ENCODE measurements around the gene ABCC11.

The ABCC11 gene

GRCh38 chr16:48282636-48283263 lies 35.4 kb upstream of the ABCC11 start:
- Histone ChIP-seq H4K8ac (ENCODE audit: low read length) (no peak overlapping the region), H2AK5ac (ENCODE audit: low read length, severe bottlenecking) (no peak overlapping the region), H2AFZ (ENCODE audit: low read depth, low read length) (no peak overlapping the region), H3K4me2 (ENCODE audit: low read length, poor library complexity, severe bottlenecking) (no peak overlapping the region), H2BK120ac (ENCODE audit: low read depth, low read length) (no peak overlapping the region), H2BK12ac (ENCODE audit: low read length in 2 of 2) (no peak overlapping the region), H3K4ac (ENCODE audit: low read depth in 1 of 2, low read length in 2 of 2) (no peak overlapping the region), H3K79me1 (replicated peaks; ENCODE audit: low read length, poor library complexity, severe bottlenecking) (peaks cover 21% of the 10 kb centered on the region), H4K91ac (ENCODE audit: low read length) (no peak overlapping the region), H3K18ac (ENCODE audit: low read depth in 1 of 2, low read length in 2 of 2) (no peak overlapping the region), H3K36me3 (ENCODE audit: control insufficient read depth in 1 of 2, insufficient read depth in 2 of 2, low read depth in 1 of 2, low read length in 2 of 2) (peaks cover 10 to 70% of the 10 kb centered on the region in 2 experiments), H3K27ac (ENCODE audit: low read length, poor library complexity, severe bottlenecking) (no peak overlapping the region), H3K4me1 (ENCODE audit: control insufficient read depth, insufficient read depth, low read depth, low read length) (no peaks in the 10 kb centered on the region), H2BK15ac (ENCODE audit: low read depth, poor library complexity, severe bottlenecking) (no peak overlapping the region), H3K23ac (ENCODE audit: low read length in 2 of 2) (no peak overlapping the region), H3K14ac (ENCODE audit: low read length in 2 of 2) (no peak overlapping the region), H2BK5ac (ENCODE audit: low read depth, low read length, poor library complexity, severe bottlenecking) (no peak overlapping the region), H3K9ac (ENCODE audit: low read length) (no peak overlapping the region), H3K4me3 (ENCODE audit: insufficient read depth in 1 of 2, low read depth in 1 of 2, low read length in 2 of 2) (no peak overlapping the region), H3K27me3 (ENCODE audit: control insufficient read depth in 1 of 2, insufficient read depth in 1 of 2, low read length in 2 of 2) (no peaks in the 10 kb centered on the region), H3K9me3 (ENCODE audit: control insufficient read depth, low read length) (peaks cover 15% of the 10 kb centered on the region)
- DNase-seq = no peak
- 95% methylated on average over 1 of the region's 2 CpGs for WGBS

GRCh38 chr16:48280546-48280945 lies 33.2 kb upstream of the ABCC11 start:
- Histone ChIP-seq H2BK12ac (ENCODE audit: low read length in 2 of 2) (no peak overlapping the region), H3K4me2 (ENCODE audit: low read length, poor library complexity, severe bottlenecking) (no peak overlapping the region), H3K4ac (ENCODE audit: low read depth in 1 of 2, low read length in 2 of 2) (no peak overlapping the region), H3K4me3 (ENCODE audit: insufficient read depth in 1 of 2, low read depth in 1 of 2, low read length in 2 of 2) (no peak overlapping the region), H2BK120ac (ENCODE audit: low read depth, low read length) (no peak overlapping the region), H3K36me3 (ENCODE audit: control insufficient read depth in 1 of 2, insufficient read depth in 2 of 2, low read depth in 1 of 2, low read length in 2 of 2) (peaks cover 0 to 62% of the 10 kb centered on the region in 2 experiments), H4K8ac (ENCODE audit: low read length) (no peak overlapping the region), H4K91ac (ENCODE audit: low read length) (no peak overlapping the region), H3K9ac (ENCODE audit: low read length) (no peak overlapping the region), H2BK15ac (ENCODE audit: low read depth, poor library complexity, severe bottlenecking) (no peak overlapping the region), H2AFZ (ENCODE audit: low read depth, low read length) (no peak overlapping the region), H3K23ac (ENCODE audit: low read length in 2 of 2) (no peak overlapping the region), H3K14ac (ENCODE audit: low read length in 2 of 2) (no peak overlapping the region), H3K79me1 (replicated peaks; ENCODE audit: low read length, poor library complexity, severe bottlenecking) (peaks cover 17% of the 10 kb centered on the region), H3K9me3 (ENCODE audit: control insufficient read depth, low read length) (no peaks in the 10 kb centered on the region), H2AK5ac (ENCODE audit: low read length, severe bottlenecking) (no peak overlapping the region), H3K27me3 (ENCODE audit: control insufficient read depth in 1 of 2, insufficient read depth in 1 of 2, low read length in 2 of 2) (no peaks in the 10 kb centered on the region), H3K18ac (ENCODE audit: low read depth in 1 of 2, low read length in 2 of 2) (no peak overlapping the region), H3K4me1 (ENCODE audit: control insufficient read depth, insufficient read depth, low read depth, low read length) (no peaks in the 10 kb centered on the region), H3K27ac (ENCODE audit: low read length, poor library complexity, severe bottlenecking) (no peak overlapping the region), H2BK5ac (ENCODE audit: low read depth, low read length, poor library complexity, severe bottlenecking) (no peak overlapping the region)
- DNase-seq = no peak
- 100% methylated on average over 2 of the region's 2 CpGs for WGBS

- Histone ChIP-seq H3K36me3 (ENCODE audit: control insufficient read depth in 1 of 2, insufficient read depth in 2 of 2, low read depth in 1 of 2, low read length in 2 of 2) (peaks cover 0 to 62% of the 10 kb centered on the region in 2 experiments), H3K27ac (ENCODE audit: low read length, poor library complexity, severe bottlenecking) (no peak overlapping the region), H4K91ac (ENCODE audit: low read length) (no peak overlapping the region), H3K4me3 (ENCODE audit: insufficient read depth in 1 of 2, low read depth in 1 of 2, low read length in 2 of 2) (no peak overlapping the region), H3K18ac (ENCODE audit: low read depth in 1 of 2, low read length in 2 of 2) (no peak overlapping the region), H2BK15ac (ENCODE audit: low read depth, poor library complexity, severe bottlenecking) (no peak overlapping the region), H2AK5ac (ENCODE audit: low read length, severe bottlenecking) (no peak overlapping the region), H2BK12ac (ENCODE audit: low read length in 2 of 2) (peak overlapping the region in 1 of 2 experiments; percentile 18), H3K23ac (ENCODE audit: low read length in 2 of 2) (no peak overlapping the region), H3K4me2 (ENCODE audit: low read length, poor library complexity, severe bottlenecking) (no peak overlapping the region), H3K4me1 (ENCODE audit: control insufficient read depth, insufficient read depth, low read depth, low read length) (no peaks in the 10 kb centered on the region), H4K8ac (ENCODE audit: low read length) (no peak overlapping the region), H3K9me3 (ENCODE audit: control insufficient read depth, low read length) (no peaks in the 10 kb centered on the region), H3K79me1 (replicated peaks; ENCODE audit: low read length, poor library complexity, severe bottlenecking) (peaks cover 21% of the 10 kb centered on the region), H3K4ac (ENCODE audit: low read depth in 1 of 2, low read length in 2 of 2) (no peak overlapping the region), H2AFZ (ENCODE audit: low read depth, low read length) (no peak overlapping the region), H3K9ac (ENCODE audit: low read length) (no peak overlapping the region), H3K27me3 (ENCODE audit: control insufficient read depth in 1 of 2, insufficient read depth in 1 of 2, low read length in 2 of 2) (no peaks in the 10 kb centered on the region), H3K14ac (ENCODE audit: low read length in 2 of 2) (no peak overlapping the region), H2BK5ac (ENCODE audit: low read depth, low read length, poor library complexity, severe bottlenecking) (no peak overlapping the region), H2BK120ac (ENCODE audit: low read depth, low read length) (no peak overlapping the region)
- WGBS = 88% methylated on average over 2 of the region's 2 CpGs
- DNase-seq = no peak
Observed at GRCh38 chr16:48279199-48279598, 31.9 kb upstream of the ABCC11 start.

- no peak overlapping the region for H3K4ac ChIP-seq (ENCODE audit: low read depth in 1 of 2, low read length in 2 of 2)
- no peak overlapping the region for H2AFZ ChIP-seq (ENCODE audit: low read depth, low read length)
- DNase-seq = no peak
- H2BK12ac ChIP-seq (ENCODE audit: low read length in 2 of 2) = no peak overlapping the region
- H3K14ac ChIP-seq (ENCODE audit: low read length in 2 of 2) = no peak overlapping the region
- H3K9me3 ChIP-seq (ENCODE audit: control insufficient read depth, low read length) = no peaks in the 10 kb centered on the region
- peak overlapping the region; percentile 19 for H2BK120ac ChIP-seq (ENCODE audit: low read depth, low read length)
- no peak overlapping the region for H3K9ac ChIP-seq (ENCODE audit: low read length)
- peaks cover 25% of the 10 kb centered on the region for H3K79me1 ChIP-seq (replicated peaks; ENCODE audit: low read length, poor library complexity, severe bottlenecking)
- no peak overlapping the region for H2BK5ac ChIP-seq (ENCODE audit: low read depth, low read length, poor library complexity, severe bottlenecking)
- no peak overlapping the region for H4K91ac ChIP-seq (ENCODE audit: low read length)
- H3K36me3 ChIP-seq (ENCODE audit: control insufficient read depth in 1 of 2, insufficient read depth in 2 of 2, low read depth in 1 of 2, low read length in 2 of 2) = peaks cover 0 to 64% of the 10 kb centered on the region in 2 experiments
- H3K27ac ChIP-seq (ENCODE audit: low read length, poor library complexity, severe bottlenecking) = no peak overlapping the region
- H3K23ac ChIP-seq (ENCODE audit: low read length in 2 of 2) = no peak overlapping the region
- H3K18ac ChIP-seq (ENCODE audit: low read depth in 1 of 2, low read length in 2 of 2) = no peak overlapping the region
- no peak overlapping the region for H3K4me2 ChIP-seq (ENCODE audit: low read length, poor library complexity, severe bottlenecking)
- no peak overlapping the region for H2AK5ac ChIP-seq (ENCODE audit: low read length, severe bottlenecking)
- H3K4me3 ChIP-seq (ENCODE audit: insufficient read depth in 1 of 2, low read depth in 1 of 2, low read length in 2 of 2) = no peak overlapping the region
- peak overlapping the region; percentile 49 for H4K8ac ChIP-seq (ENCODE audit: low read length)
- H2BK15ac ChIP-seq (ENCODE audit: low read depth, poor library complexity, severe bottlenecking) = no peak overlapping the region
- WGBS = 98% methylated on average over 5 of the region's 5 CpGs
- no peaks in the 10 kb centered on the region for H3K4me1 ChIP-seq (ENCODE audit: control insufficient read depth, insufficient read depth, low read depth, low read length)
- H3K27me3 ChIP-seq (ENCODE audit: control insufficient read depth in 1 of 2, insufficient read depth in 1 of 2, low read length in 2 of 2) = no peaks in the 10 kb centered on the region
Observed at GRCh38 chr16:48277158-48277557, 29.8 kb upstream of the ABCC11 start.
